HL-60 (cell line): ENCODE data around the gene IFNLR1.

Experiments used
- DNase-seq, 2 experiments: peaks; one replicate each; pipeline ENCODE4 v3.0.0-alpha.2; 2010 to 2020; ENCODE audit warnings: low read depth in 1 of 2, low spot score in 1 of 2
- H3K27ac ChIP-seq: fragments of 250-450 bp; sonication (Bioruptor Pico); replicated peaks from 2 replicates; pipeline ENCODE4 v1.5.1; 2020; ENCODE audit warnings: mild to moderate bottlenecking, moderate library complexity
- H3K27me3 ChIP-seq: fragments of 250-450 bp; sonication (Bioruptor Pico); 2 replicates; pipeline ENCODE4 v1.5.1; 2021; ENCODE audit warnings: mild to moderate bottlenecking, moderate library complexity; ENCODE audit not compliant: insufficient read depth, poor library complexity, severe bottlenecking
- H3K4me3 ChIP-seq: replicated peaks from 2 replicates; pipeline ENCODE4 v1.5.1; 2011; ENCODE audit warnings: mild to moderate bottlenecking, control low read depth, low read length; ENCODE audit not compliant: insufficient read depth
- CTCF ChIP-seq: IDR thresholded peaks from one replicate; pipeline ENCODE4 v1.5.1; 2011; ENCODE audit warnings: low read length, control low read depth, inconsistent platforms; ENCODE audit not compliant: insufficient read depth
- GABPA ChIP-seq: IDR thresholded peaks from 2 replicates; pipeline ENCODE4 v1.6.1; 2012; ENCODE audit warnings: low read depth
- POLR2AphosphoS5 ChIP-seq: IDR thresholded peaks from 2 replicates; pipeline ENCODE4 v1.6.1; 2012; ENCODE audit warnings: low read depth
- REST ChIP-seq: IDR thresholded peaks from 2 replicates; pipeline ENCODE4 v1.6.1; 2012; ENCODE audit warnings: low read depth; ENCODE audit not compliant: insufficient replicate concordance
- SPI1 ChIP-seq: IDR thresholded peaks from 2 replicates; pipeline ENCODE4 v1.6.1; 2012; ENCODE audit warnings: low read depth, mild to moderate bottlenecking, borderline replicate concordance

Gene IFNLR1

GRCh38 chr1:24107462-24108138 is 79.5 kb downstream of the IFNLR1 start:
- TF ChIP-seq POLR2AphosphoS5 (no peak), GABPA (no peak), REST (no peak), CTCF (no peak), SPI1 (no peak)
- no peak overlapping the region for H3K27ac ChIP-seq
- H3K4me3 ChIP-seq, result no peak overlapping the region
- DNase-seq, result no peak
- H3K27me3 ChIP-seq, result no peaks in the 10 kb centered on the region

GRCh38 chr1:24105368-24106160 is 81.5 kb downstream of the IFNLR1 start:
- Histone ChIP-seq H3K27ac (no peak overlapping the region), H3K4me3 (no peak overlapping the region), H3K27me3 (no peaks in the 10 kb centered on the region)
- TF ChIP-seq POLR2AphosphoS5, result no peak
- TF ChIP-seq SPI1, result no peak
- TF ChIP-seq REST, result no peak
- no peak for TF ChIP-seq GABPA
- TF ChIP-seq CTCF, result no peak
- no peak for DNase-seq

- TF ChIP-seq GABPA, result no peak
- no peak for TF ChIP-seq SPI1
- TF ChIP-seq CTCF, result no peak
- TF ChIP-seq REST, result no peak
- no peak for TF ChIP-seq POLR2AphosphoS5
- no peaks in the 10 kb centered on the region for H3K27me3 ChIP-seq
- DNase-seq, result no peak
- no peak overlapping the region for H3K4me3 ChIP-seq
- H3K27ac ChIP-seq, result no peak overlapping the region
Measured at GRCh38 chr1:24104854-24105253, 82.2 kb downstream of the IFNLR1 start.
